CD4-positive, alpha-beta T cell treated with Interleukin-15 for 1 hour (primary cell): Measurements from ENCODE around the gene SMIM1.

ENCODE experiments used
- DNase-seq: peaks from one replicate; pipeline ENCODE4 v3.0.0-alpha.2; 2020

The SMIM1 gene, protein sequence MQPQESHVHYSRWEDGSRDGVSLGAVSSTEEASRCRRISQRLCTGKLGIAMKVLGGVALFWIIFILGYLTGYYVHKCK

GRCh38 chr1:3772715-3773571, at the start of gene SMIM1:
Gene SMIM1 (plus strand): TSS chr1:3772749. CDS start chr1:3775374, 2,625 bp downstream.
- DNase-seq, result no peak

GRCh38 chr1:3722846-3723245, 49.7 kb upstream of the SMIM1 start:
- no peak for DNase-seq

GRCh38 chr1:3724416-3725030, 48.0 kb upstream of the SMIM1 start:
- peak; percentile 60 for DNase-seq

- DNase-seq, result no peak
Measured at GRCh38 chr1:3725366-3725765, 47.2 kb upstream of the SMIM1 start.

DNA sequence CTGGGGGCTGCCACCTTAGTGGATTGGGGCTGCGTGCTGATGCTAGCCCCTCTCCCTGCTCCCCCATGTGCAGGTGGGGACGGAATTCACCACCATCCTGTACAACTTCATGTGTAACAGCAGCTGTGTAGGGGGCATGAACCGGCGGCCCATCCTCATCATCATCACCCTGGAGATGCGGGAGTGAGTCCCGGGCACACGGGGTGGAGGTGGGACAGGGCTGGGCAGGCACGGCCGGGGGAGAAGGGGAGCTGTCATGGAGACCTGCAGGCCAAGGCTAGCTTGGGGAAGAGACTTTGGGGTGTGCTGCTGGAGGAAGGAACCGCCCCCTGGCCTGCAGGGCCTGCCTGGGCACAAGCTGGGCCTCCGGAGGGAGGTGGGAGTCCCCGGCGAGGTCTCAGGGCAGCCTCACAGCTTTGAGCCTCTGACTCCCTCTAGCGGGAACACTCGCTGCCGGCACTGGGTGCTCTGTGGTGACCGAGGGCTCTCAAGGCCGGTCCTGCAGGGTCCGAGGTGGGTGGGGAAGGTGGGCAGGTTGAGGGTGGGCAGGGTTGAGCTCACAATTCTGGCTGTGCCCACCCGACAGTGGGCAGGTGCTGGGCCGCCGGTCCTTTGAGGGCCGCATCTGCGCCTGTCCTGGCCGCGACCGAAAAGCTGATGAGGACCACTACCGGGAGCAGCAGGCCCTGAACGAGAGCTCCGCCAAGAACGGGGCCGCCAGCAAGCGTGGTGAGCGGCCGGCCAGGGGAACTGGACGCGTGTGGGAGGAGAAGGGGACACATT, 45.3 kb upstream of the SMIM1 start:
- DNase-seq, result no peak

GRCh38 chr1:3727825-3728776, 44.4 kb upstream of the SMIM1 start:
- no peak for DNase-seq

GRCh38 chr1:3729594-3730542, 42.7 kb upstream of the SMIM1 start:
- no peak for DNase-seq

DNA sequence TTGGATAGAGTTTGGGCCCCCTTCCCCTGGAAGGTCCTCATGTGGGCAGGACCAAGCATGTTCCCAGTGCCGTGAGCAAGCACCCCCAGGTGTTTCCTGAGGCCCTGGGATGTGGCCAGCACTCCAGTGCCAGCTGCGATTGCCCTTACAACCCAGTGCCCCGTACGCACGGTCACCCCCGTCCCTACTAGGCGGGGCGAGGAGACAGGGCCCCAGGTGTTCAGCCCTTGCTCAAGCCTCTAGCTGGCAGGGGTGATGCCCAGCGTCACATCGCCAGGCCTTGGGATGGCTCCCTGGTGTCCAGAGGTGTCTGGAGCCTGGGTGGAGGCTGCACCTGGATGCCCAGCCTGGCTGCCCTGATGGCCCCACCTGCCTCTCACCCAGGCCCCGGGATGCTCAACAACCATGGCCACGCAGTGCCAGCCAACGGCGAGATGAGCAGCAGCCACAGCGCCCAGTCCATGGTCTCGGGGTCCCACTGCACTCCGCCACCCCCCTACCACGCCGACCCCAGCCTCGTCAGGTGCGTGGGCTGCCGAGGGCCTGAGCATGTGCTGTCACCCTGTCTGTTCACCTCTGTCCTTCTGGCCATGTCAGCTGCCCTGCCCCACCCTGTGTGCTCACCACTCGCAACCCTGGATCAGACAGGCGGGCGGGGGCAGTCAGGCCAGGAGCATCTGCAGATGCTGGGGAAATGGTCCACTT, 41.9 kb upstream of the SMIM1 start:
- no peak for DNase-seq

- no peak for DNase-seq
Measured at GRCh38 chr1:3731583-3732433, 40.7 kb upstream of the SMIM1 start.

DNA sequence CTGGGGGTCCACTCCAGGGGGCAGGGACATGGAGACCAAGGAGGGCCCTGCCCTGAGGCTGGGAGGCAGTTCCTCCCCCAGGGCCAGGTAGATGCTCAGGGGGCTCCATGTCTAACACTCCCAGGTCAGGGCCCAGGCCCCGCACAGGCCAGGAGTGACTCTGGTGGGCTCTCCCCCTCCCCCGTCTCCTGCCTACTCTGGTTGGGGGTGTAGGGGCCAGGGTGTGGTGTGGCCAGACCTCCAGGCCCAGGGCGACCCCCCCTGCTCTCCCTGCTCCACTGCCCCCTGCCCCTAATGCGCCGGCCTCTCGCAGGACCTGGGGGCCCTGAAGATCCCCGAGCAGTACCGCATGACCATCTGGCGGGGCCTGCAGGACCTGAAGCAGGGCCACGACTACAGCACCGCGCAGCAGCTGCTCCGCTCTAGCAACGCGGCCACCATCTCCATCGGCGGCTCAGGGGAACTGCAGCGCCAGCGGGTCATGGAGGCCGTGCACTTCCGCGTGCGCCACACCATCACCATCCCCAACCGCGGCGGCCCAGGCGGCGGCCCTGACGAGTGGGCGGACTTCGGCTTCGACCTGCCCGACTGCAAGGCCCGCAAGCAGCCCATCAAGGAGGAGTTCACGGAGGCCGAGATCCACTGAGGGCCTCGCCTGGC, 40.0 kb upstream of the SMIM1 start:
- no peak for DNase-seq

- DNase-seq, result no peak
Measured at GRCh38 chr1:3733094-3733882, 39.3 kb upstream of the SMIM1 start.

GRCh38 chr1:3733883-3734589, 38.5 kb upstream of the SMIM1 start:
- no peak for DNase-seq

GRCh38 chr1:3734602-3735001, 37.9 kb upstream of the SMIM1 start:
- no peak for DNase-seq

DNA sequence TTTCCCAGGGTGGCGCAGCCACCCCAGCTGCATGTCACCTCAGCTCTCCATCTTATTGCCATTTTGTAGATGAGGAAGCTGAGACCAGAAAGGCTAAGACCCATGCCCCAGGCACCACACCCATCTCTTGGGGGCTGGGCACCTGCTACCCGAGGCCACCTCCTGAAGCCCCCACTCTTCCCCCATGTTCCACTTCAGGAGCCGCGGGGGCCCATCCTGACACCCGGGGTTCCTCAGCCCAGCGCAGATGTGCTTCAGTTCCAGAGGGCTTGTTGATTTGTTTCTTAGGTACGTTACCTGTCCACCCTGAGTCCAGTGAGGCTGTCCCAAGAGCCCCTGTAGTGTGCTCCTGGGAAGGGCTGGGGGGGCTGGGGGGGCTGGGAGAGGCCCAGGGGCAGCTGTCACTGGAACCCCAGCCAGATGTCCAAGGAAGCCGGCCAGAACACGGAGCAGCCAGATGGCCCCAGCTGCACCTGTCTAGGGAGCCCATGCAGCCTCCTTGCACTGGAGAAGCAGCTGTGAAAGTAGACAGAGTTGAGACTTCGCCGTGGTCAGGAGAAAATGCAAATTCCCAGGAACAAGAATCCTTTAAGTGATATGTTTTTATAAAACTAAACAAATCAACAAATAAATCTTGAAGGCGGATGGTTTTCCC, 37.4 kb upstream of the SMIM1 start:
- DNase-seq, result no peak

GRCh38 chr1:3735688-3736087, 36.9 kb upstream of the SMIM1 start:
- no peak for DNase-seq

DNA sequence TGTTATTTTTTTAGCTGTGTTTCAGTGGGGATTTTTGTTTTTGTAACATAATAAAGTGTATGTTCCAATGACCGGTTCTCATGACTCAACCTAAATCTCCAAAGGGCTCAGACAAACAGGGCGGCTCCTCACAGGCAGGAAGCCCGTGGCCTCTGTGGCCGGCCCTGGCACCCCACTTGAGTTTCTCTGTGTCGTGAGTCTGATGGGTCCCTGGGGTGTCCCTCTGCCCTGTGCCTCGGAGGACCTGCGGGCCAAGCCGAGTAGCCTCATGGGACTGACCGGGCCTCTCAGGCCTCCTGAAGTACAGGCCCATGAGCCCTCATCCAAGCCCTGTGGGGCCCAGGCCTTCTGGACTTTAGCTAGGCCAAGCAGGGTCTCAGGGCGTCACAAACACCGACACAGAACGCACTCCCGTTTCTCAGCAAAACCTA, 36.4 kb upstream of the SMIM1 start:
- no peak for DNase-seq

- DNase-seq, result no peak
Measured at GRCh38 chr1:3736708-3737107, 35.8 kb upstream of the SMIM1 start.
